HG03139 (cell line): Measurements from ENCODE around the gene KTN1.
A peak's percentile ranks its signal among the peaks of the same experiment; 100 is the strongest.

Experiments
- ATAC-seq: cut with Tn5 transposase; IDR thresholded peaks from one replicate; pipeline ENCODE4 v1.9.1; 2021; ENCODE audit not compliant: unreplicated experiment

The KTN1 gene

GRCh38 chr14:55671641-55672040 is 91.6 kb downstream of the KTN1 start:
- ATAC-seq, result no peak

- no peak for ATAC-seq
These were observed 93.0 kb downstream of the KTN1 start for GRCh38 chr14:55673048-55673447.

GRCh38 chr14:55681096-55681495 is 101.1 kb downstream of the KTN1 start:
- no peak for ATAC-seq

GRCh38 chr14:55684956-55685584 is 105.1 kb downstream of the KTN1 start:
- no peak for ATAC-seq

GRCh38 chr14:55686713-55687112 is 106.7 kb downstream of the KTN1 start:
- no peak for ATAC-seq

GRCh38 chr14:55688566-55688965 is 108.6 kb downstream of the KTN1 start:
- ATAC-seq, result no peak

- ATAC-seq, result no peak
These were observed 110.2 kb downstream of the KTN1 start for GRCh38 chr14:55689981-55690871.

GRCh38 chr14:55691659-55692058 is 111.7 kb downstream of the KTN1 start:
- no peak for ATAC-seq

- ATAC-seq, result no peak
These were observed 113.9 kb downstream of the KTN1 start for GRCh38 chr14:55693904-55694303.

- no peak for ATAC-seq
These were observed 117.4 kb downstream of the KTN1 start for GRCh38 chr14:55697414-55697861.

- no peak for ATAC-seq
These were observed 118.0 kb downstream of the KTN1 start for GRCh38 chr14:55698051-55698450.

- ATAC-seq, result no peak
These were observed 119.4 kb downstream of the KTN1 start for GRCh38 chr14:55699131-55700057.

GRCh38 chr14:55701638-55702037 is 121.6 kb downstream of the KTN1 start:
- ATAC-seq, result peak; percentile 89

- no peak for ATAC-seq
These were observed 122.5 kb downstream of the KTN1 start for GRCh38 chr14:55702511-55702910.

GRCh38 chr14:55704654-55705053 is 124.6 kb downstream of the KTN1 start:
- no peak for ATAC-seq

GRCh38 chr14:55705651-55706364 is 125.8 kb downstream of the KTN1 start:
- no peak for ATAC-seq

GRCh38 chr14:55706365-55706684 is 126.3 kb downstream of the KTN1 start:
- ATAC-seq, result no peak

- no peak for ATAC-seq
These were observed 126.9 kb downstream of the KTN1 start for GRCh38 chr14:55706893-55707292.

GRCh38 chr14:55707365-55707804 is 127.4 kb downstream of the KTN1 start:
- no peak for ATAC-seq

- ATAC-seq, result no peak
These were observed 130.6 kb downstream of the KTN1 start for GRCh38 chr14:55710506-55711041.
